IMR-90 (cell line): Measurements from ENCODE around the gene NT5DC1. TPM values are rescaled to one million over a fixed set of nuclear protein-coding genes. Genes with fewer than 3 reads are reported as not detected.

Experiments used
- ATAC-seq: fragments of 200-7000 bp; cut with Tn5 transposase; 2 replicates; pipeline ENCODE4 v1.9.1; 2020; ENCODE audit warnings: low read depth, mild to moderate bottlenecking, moderate library complexity
- BruUV-seq: library from RNA; stranded (reverse); fragments of 400-500 nt; replicated peaks from 2 replicates; lab custom pipeline; 2021; lab: Mats Ljungman, UMichigan
- CTCF ChIA-PET: fragments of 300-600 bp; formaldehyde crosslinking; extraction: SDS; loops from one replicate; lab custom pipeline; 2021; ENCODE audit warnings: antibody characterized with exemption; lab: Yijun Ruan, JAX
- POLR2A ChIA-PET: fragments of 300-600 bp; sonication (Branson Sonifier 250); formaldehyde crosslinking; loops from one replicate; lab custom pipeline; 2022; ENCODE audit warnings: antibody characterized with exemption; ENCODE audit not compliant: unreplicated experiment; lab: Charles Lee
- DNase-seq: peaks from one replicate; pipeline ENCODE4 v3.0.0; 2013
- H2AFZ ChIP-seq: replicated peaks from 2 replicates; pipeline ENCODE3; 2013; ENCODE audit warnings: low read length, mild to moderate bottlenecking; ENCODE audit not compliant: poor library complexity
- H2AK5ac ChIP-seq: 2 replicates; pipeline ENCODE4 v1.6.1; 2013; ENCODE audit warnings: low read depth, low read length, inconsistent platforms
- H2AK9ac ChIP-seq: replicated peaks from 2 replicates; pipeline ENCODE3; 2013; ENCODE audit warnings: mild to moderate bottlenecking, low read depth, low read length, moderate library complexity; ENCODE audit not compliant: poor library complexity
- H2BK120ac ChIP-seq: 2 replicates; pipeline ENCODE4 v1.6.1; 2013; ENCODE audit warnings: low read depth, low read length, inconsistent platforms
- H2BK15ac ChIP-seq: 3 replicates; pipeline ENCODE4 v1.6.1; 2013; ENCODE audit warnings: low read depth, low read length, inconsistent platforms
- H2BK20ac ChIP-seq: 2 replicates; pipeline ENCODE4 v1.6.1; 2013; ENCODE audit warnings: low read depth, mild to moderate bottlenecking, inconsistent platforms, low read length, moderate library complexity
- H2BK5ac ChIP-seq: 2 replicates; pipeline ENCODE4 v1.6.1; 2013; ENCODE audit warnings: mild to moderate bottlenecking, low read depth, low read length, inconsistent platforms; ENCODE audit not compliant: poor library complexity, severe bottlenecking
- H3K14ac ChIP-seq: replicated peaks from 2 replicates; pipeline ENCODE4 v1.6.1; 2013; ENCODE audit warnings: low read depth, low read length, inconsistent platforms
- H3K18ac ChIP-seq: 2 replicates; pipeline ENCODE4 v1.6.1; 2013; ENCODE audit warnings: low read depth, low read length, control low read depth
- H3K23ac ChIP-seq: 2 replicates; pipeline ENCODE4 v1.6.1; 2013; ENCODE audit warnings: low read depth, low read length, inconsistent platforms
- H3K27ac ChIP-seq: 2 replicates; pipeline ENCODE4 v1.5.1; 2013; ENCODE audit warnings: mild to moderate bottlenecking, control low read depth, low read length; ENCODE audit not compliant: insufficient read depth
- H3K27me3 ChIP-seq: 2 replicates; pipeline ENCODE4 v1.6.1; 2013; ENCODE audit warnings: low read length; ENCODE audit not compliant: control insufficient read depth, insufficient read depth
- H3K36me3 ChIP-seq: 2 replicates; pipeline ENCODE4 v1.6.1; 2013; ENCODE audit warnings: low read length, mixed read lengths; ENCODE audit not compliant: control insufficient read depth, insufficient read depth
- H3K4ac ChIP-seq: 2 replicates; pipeline ENCODE4 v1.6.1; 2013; ENCODE audit warnings: low read depth, low read length, inconsistent platforms
- H3K4me1 ChIP-seq: 2 replicates; pipeline ENCODE4 v1.6.1; 2013; ENCODE audit warnings: low read length, mixed read lengths; ENCODE audit not compliant: control insufficient read depth, insufficient read depth
- H3K4me2 ChIP-seq: 2 replicates; pipeline ENCODE4 v1.6.1; 2013; ENCODE audit warnings: low read depth, mild to moderate bottlenecking, control low read depth, low read length, moderate library complexity
- H3K4me3 ChIP-seq: 2 replicates; pipeline ENCODE4 v1.5.1; 2013; ENCODE audit warnings: low read depth, mild to moderate bottlenecking, control low read depth, low read length, moderate library complexity; ENCODE audit not compliant: insufficient read depth
- H3K56ac ChIP-seq: 2 replicates; pipeline ENCODE4 v1.6.1; 2013; ENCODE audit warnings: low read length, inconsistent platforms; ENCODE audit not compliant: insufficient read depth; ENCODE audit errors: extremely low read depth
- H3K79me1 ChIP-seq, 2 experiments: 2 replicates each; pipeline ENCODE4 v1.6.1; 2013; ENCODE audit warnings: low read length in 2 of 2, inconsistent platforms in 1 of 2, low read depth in 1 of 2
- H3K9ac ChIP-seq: 2 replicates; pipeline ENCODE4 v1.6.1; 2013; ENCODE audit warnings: low read depth, low read length, control low read depth
- H3K9me1 ChIP-seq: 2 replicates; pipeline ENCODE4 v1.6.1; 2013; ENCODE audit warnings: low read length, inconsistent platforms; ENCODE audit not compliant: insufficient read depth
- H3K9me3 ChIP-seq: 2 replicates; pipeline ENCODE4 v1.6.1; 2013; ENCODE audit warnings: low read length; ENCODE audit not compliant: control insufficient read depth, insufficient read depth
- H4K20me1 ChIP-seq: 2 replicates; pipeline ENCODE4 v1.6.1; 2013; ENCODE audit warnings: low read length, inconsistent platforms; ENCODE audit not compliant: insufficient read depth
- H4K5ac ChIP-seq: 2 replicates; pipeline ENCODE4 v1.6.1; 2013; ENCODE audit warnings: mild to moderate bottlenecking, low read depth, low read length, control low read depth
- H4K8ac ChIP-seq, 2 experiments: 2 replicates each; pipeline ENCODE4 v1.6.1; 2013; ENCODE audit warnings: low read depth in 2 of 2, low read length in 2 of 2, control low read depth in 1 of 2, inconsistent platforms in 1 of 2
- H4K91ac ChIP-seq: 2 replicates; pipeline ENCODE4 v1.6.1; 2013; ENCODE audit warnings: low read depth, low read length, inconsistent platforms; ENCODE audit not compliant: insufficient read depth
- MAFK ChIP-seq: IDR thresholded peaks from 2 replicates; pipeline ENCODE4 v1.6.1; 2012; ENCODE audit warnings: low read depth, low read length, improper control_type of control experiment
- RFX5 ChIP-seq: IDR thresholded peaks from 2 replicates; pipeline ENCODE4 v1.8.0; 2012; ENCODE audit warnings: low read depth, mild to moderate bottlenecking, low read length, moderate library complexity
- WGBS, 2 experiments: methylation state at CpG; one replicate each; pipeline versions ENCODE4 v1.1.5 to v1.1.7; 2013; ENCODE audit warnings: missing lambda C conversion rate in 2 of 2; ENCODE audit not compliant: insufficient read length in 1 of 2; ENCODE audit errors: extremely low coverage in 2 of 2; 5-methylcytosine and 5-hydroxymethylcytosine counted together
- dilution Hi-C: fragments of 300-500 bp; cut with HindIII; formaldehyde crosslinking; loops from one replicate; pipeline ENCODE4 v1.14.3; 2018; ENCODE audit warnings: low sequenced_read_pairs; ENCODE audit not compliant: unreplicated experiment
- in situ Hi-C: fragments of 300-500 bp; cut with MboI; formaldehyde crosslinking; loops from 3 replicates; pipeline ENCODE4 v1.14.3; 2019; ENCODE audit warnings: low sequenced_read_pairs, inconsistent platforms, mixed read lengths
- intact Hi-C: fragments of 100-400 bp; cut with micrococcal nuclease; formaldehyde crosslinking; loops from 2 replicates; pipeline ENCODE4 v1.10.0; 2022
- polyA plus RNA-seq, 3 experiments: library from polyadenylated mRNA; depleted of rRNA; stranded (reverse); fragments of >200 nt; gene quantifications; 2 replicates each; pipeline ENCODE4 v1.2.3, GENCODE V29; 2012; ENCODE audit warnings: low replicate concordance in 1 of 3
- total RNA-seq: library from RNA; depleted of rRNA; stranded (reverse); fragments of >200 nt; gene quantifications from 2 replicates; pipeline ENCODE4 v1.2.3, GENCODE V29; 2012

The NT5DC1 gene
- total and polyA plus RNA-seq, 2 of the 4 experiments (the other 2 are of a cell fraction), result 11.7 to 16.8 TPM

GRCh38 chr6:116078945-116079344 lies 21.7 kb upstream of the NT5DC1 start:
- Histone ChIP-seq H2BK15ac (no peak overlapping the region), H2AFZ (no peak overlapping the region), H3K23ac (no peak overlapping the region), H3K56ac (no peak overlapping the region), H3K9me3 (no peaks in the 10 kb centered on the region), H4K20me1 (no peaks in the 10 kb centered on the region), H4K91ac (no peak overlapping the region), H4K8ac (no peak overlapping the region), H2AK5ac (no peak overlapping the region), H2BK120ac (no peak overlapping the region), H3K4me2 (no peak overlapping the region), H3K9me1 (peaks cover 7% of the 10 kb centered on the region), H3K27me3 (no peaks in the 10 kb centered on the region), H3K36me3 (no peaks in the 10 kb centered on the region), H3K79me1 (no peaks in the 10 kb centered on the region; a peak in 1 of 4 replicates), H3K9ac (no peak overlapping the region), H2AK9ac (no peak overlapping the region), H3K14ac (no peak overlapping the region), H3K18ac (no peak overlapping the region), H3K4ac (no peak overlapping the region), H2BK20ac (no peak overlapping the region), H4K5ac (no peak overlapping the region), H2BK5ac (no peak overlapping the region), H3K27ac (no peak overlapping the region), H3K4me3 (no peak overlapping the region), H3K4me1 (peaks cover 7% of the 10 kb centered on the region)
- DNase-seq, result no peak
- POLR2A ChIA-PET, result no interaction called here
- ATAC-seq, result no peak
- dilution Hi-C loops, result no loop called here
- WGBS, 2 experiments, result no CpG with 5 or more reads among the region's 3 CpGs
- CTCF ChIA-PET, result no interaction called here
- in situ Hi-C loops, result no loop called here
- TF ChIP-seq MAFK (0 out of 2 replicates have a peak, but pooled peaks have one; percentile 27), RFX5 (no peak)
- BruUV-seq, result no TSS peak
- intact Hi-C loops, result no loop called here
